ENCODE data around the gene AOAH.
A peak's percentile ranks its signal among the peaks of the same experiment; 100 is the strongest.
"Not testable (repeated sequence)": the region's sequence is repeated elsewhere in the genome, so short reads cannot be mapped to it uniquely, and the experiment has no call there.

AOAH gene

DNA sequence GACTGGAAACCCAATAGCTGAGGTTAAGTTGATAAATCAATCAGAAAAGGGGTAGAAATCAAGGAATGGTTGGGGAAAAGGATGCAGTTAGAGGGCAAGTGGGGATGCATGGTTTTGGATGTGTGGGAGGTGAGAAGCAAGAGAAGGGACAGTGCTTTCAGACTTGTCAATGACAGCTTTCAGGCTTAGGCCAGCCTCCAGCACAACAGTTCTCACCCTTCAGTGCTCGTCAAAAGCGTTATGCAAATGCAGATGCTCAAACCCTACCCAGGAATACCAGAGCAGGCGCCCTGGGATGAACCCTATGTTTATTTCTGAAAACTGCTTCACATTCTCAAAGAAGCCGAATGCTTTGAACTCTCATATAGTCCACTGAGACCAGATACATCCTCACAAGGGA lies 74.0 kb downstream of the AOAH start:
- Histone ChIP-seq H3K27me3 (replicated peaks in 2 of 5; ENCODE audit: control insufficient read depth in 4 of 5, insufficient read depth in 5 of 5, low read length in 4 of 5) (no peaks in the 10 kb centered on the region), H3K9me3 (ENCODE audit: control extremely low read depth in 1 of 5, control insufficient read depth in 4 of 5, insufficient read depth in 2 of 5, low read depth in 1 of 5, low read length in 4 of 5) (no peaks in the 10 kb centered on the region), H3K4me3 (ENCODE audit: control insufficient read depth in 1 of 7, extremely low read depth in 1 of 7, insufficient read depth in 4 of 7, low read depth in 2 of 7, low read length in 6 of 7) (no peak overlapping the region), H3K36me3 (ENCODE audit: control insufficient read depth in 4 of 4, insufficient read depth in 4 of 4, low read length in 3 of 4) (peaks cover 0 to 2% (median 0%) of the 10 kb centered on the region in 4 experiments), H3K4me1 (ENCODE audit: control extremely low read depth in 1 of 4, control insufficient read depth in 4 of 4, insufficient read depth in 4 of 4, low read length in 3 of 4) (peaks cover 0 to 6% (median 2%) of the 10 kb centered on the region in 4 experiments), H3K27ac (ENCODE audit: insufficient read depth in 1 of 2, low read depth in 1 of 2, low read length in 2 of 2, poor library complexity in 1 of 2, severe bottlenecking in 2 of 2) (no peak overlapping the region)
- 98% methylated on average over 4 of the region's 4 CpGs for WGBS (ENCODE audit: insufficient coverage)
- ChIA-PET POLR2A (no interaction called here), CTCF (no interaction called here)
- no peak for DNase-seq

DNA sequence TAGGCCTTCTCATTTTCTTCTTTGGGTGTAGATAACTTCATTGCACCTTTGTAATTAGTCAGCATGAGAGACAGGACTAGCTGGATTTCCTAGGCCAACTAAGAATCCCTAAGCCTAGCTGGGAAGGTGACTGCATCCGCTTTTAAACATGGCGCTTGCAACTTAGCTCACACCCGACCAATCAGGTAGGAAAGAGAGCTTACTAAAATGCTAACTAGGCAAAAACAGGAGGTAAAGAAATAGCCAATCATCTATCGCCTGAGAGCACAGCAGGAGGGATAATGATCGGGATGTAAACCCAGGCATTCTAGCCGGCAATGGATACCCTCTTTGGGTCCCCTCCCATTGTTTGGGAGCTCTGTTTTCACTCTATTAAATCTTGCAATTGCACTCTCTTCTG lies 75.0 kb downstream of the AOAH start:
- not testable (repeated sequence) for H3K27ac ChIP-seq (ENCODE audit: insufficient read depth in 1 of 2, low read depth in 1 of 2, low read length in 2 of 2, poor library complexity in 1 of 2, severe bottlenecking in 2 of 2); H3K36me3 ChIP-seq (ENCODE audit: control insufficient read depth in 4 of 4, insufficient read depth in 4 of 4, low read length in 3 of 4); DNase-seq; H3K4me1 ChIP-seq (ENCODE audit: control extremely low read depth in 1 of 4, control insufficient read depth in 4 of 4, insufficient read depth in 4 of 4, low read length in 3 of 4); H3K4me3 ChIP-seq (ENCODE audit: control insufficient read depth in 1 of 7, extremely low read depth in 1 of 7, insufficient read depth in 4 of 7, low read depth in 2 of 7, low read length in 6 of 7); H3K27me3 ChIP-seq (replicated peaks in 2 of 5; ENCODE audit: control insufficient read depth in 4 of 5, insufficient read depth in 5 of 5, low read length in 4 of 5); H3K9me3 ChIP-seq (ENCODE audit: control extremely low read depth in 1 of 5, control insufficient read depth in 4 of 5, insufficient read depth in 2 of 5, low read depth in 1 of 5, low read length in 4 of 5)
- POLR2A ChIA-PET: interaction anchor here (0.7 kb wide), 1 partner anchor 10 kb away, joined by 3 read pairs; no protein-coding TSS in a partner anchor
- CTCF ChIA-PET: interaction anchor here (1.8 kb wide), 1 partner anchor 11 kb away, joined by 7 read pairs; no protein-coding TSS in a partner anchor
- 96% methylated on average over 5 of the region's 6 CpGs for WGBS (ENCODE audit: insufficient coverage)

DNA sequence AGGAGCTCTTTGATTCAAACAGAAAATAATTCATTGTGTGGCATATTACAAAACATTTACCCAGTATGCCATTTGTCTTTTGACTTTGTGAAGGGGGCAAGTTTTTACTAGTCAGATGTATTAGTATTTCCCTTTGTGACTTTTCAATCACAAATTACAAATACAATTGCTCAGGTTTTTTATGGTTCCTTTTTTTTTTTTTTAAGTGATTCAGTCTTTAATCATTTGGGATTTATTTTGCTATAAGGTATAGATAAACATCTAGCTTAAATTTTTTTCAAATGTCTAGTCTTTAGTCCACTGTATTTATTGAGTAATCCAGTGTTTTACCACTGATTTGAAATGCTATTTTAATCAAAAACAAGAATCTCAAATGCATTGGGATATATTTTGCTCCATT lies 75.9 kb downstream of the AOAH start:
- no peaks in the 10 kb centered on the region for H3K27me3 ChIP-seq (replicated peaks in 2 of 5; ENCODE audit: control insufficient read depth in 4 of 5, insufficient read depth in 5 of 5, low read length in 4 of 5)
- CTCF ChIA-PET: interaction anchor here (1.2 to 1.8 kb wide), 2 partner anchors 10 to 16 kb away, joined by 4 to 7 read pairs; no protein-coding TSS in a partner anchor
- no peak overlapping the region for H3K27ac ChIP-seq (ENCODE audit: insufficient read depth in 1 of 2, low read depth in 1 of 2, low read length in 2 of 2, poor library complexity in 1 of 2, severe bottlenecking in 2 of 2)
- DNase-seq: no peak
- no peaks in the 10 kb centered on the region for H3K36me3 ChIP-seq (ENCODE audit: control insufficient read depth in 4 of 4, insufficient read depth in 4 of 4, low read length in 3 of 4)
- H3K4me3 ChIP-seq (ENCODE audit: control insufficient read depth in 1 of 7, extremely low read depth in 1 of 7, insufficient read depth in 4 of 7, low read depth in 2 of 7, low read length in 6 of 7): no peak overlapping the region
- no peaks in the 10 kb centered on the region for H3K9me3 ChIP-seq (ENCODE audit: control extremely low read depth in 1 of 5, control insufficient read depth in 4 of 5, insufficient read depth in 2 of 5, low read depth in 1 of 5, low read length in 4 of 5)
- POLR2A ChIA-PET: no interaction called here
- peaks cover 0 to 4% (median 0%) of the 10 kb centered on the region in 4 experiments for H3K4me1 ChIP-seq (ENCODE audit: control extremely low read depth in 1 of 4, control insufficient read depth in 4 of 4, insufficient read depth in 4 of 4, low read length in 3 of 4)

DNA sequence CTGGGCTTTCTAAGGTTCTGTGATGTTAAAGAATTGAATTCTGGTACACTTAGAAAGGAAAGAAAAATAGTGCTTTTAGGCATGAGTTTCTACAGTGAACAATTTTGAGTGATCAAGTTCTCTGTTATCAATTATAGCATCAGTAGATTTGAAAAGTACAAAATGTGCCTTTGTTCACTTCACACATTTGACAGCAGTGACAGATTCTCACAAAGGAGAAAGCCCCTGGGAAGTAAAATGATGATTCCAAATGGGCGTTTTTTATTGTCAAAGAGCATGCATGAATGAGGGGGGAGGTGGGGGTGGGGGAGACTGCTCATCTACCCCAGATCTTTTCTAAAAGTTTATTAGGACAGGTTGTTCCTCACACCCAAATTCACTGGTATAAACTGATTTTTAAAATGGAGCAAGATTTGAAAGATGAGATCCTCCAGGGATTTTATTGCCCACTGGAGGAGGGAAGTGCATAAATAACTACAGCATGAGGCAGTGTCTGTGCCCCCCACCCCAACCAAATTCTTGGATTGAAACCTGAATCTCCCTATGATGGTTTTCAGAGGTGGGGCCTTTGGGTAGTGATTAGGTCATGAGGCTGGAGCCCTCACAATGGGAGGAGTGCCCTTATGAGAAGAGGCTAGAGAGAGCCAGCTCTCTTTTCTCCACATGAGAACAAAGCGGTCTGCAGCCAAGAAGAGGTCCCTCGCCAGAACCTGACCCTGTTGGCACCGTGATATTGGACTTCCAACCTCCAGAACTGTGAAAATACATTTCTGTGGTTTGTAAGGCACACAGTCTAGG lies 79.5 kb downstream of the AOAH start:
- no peaks in the 10 kb centered on the region for H3K9me3 ChIP-seq (ENCODE audit: control extremely low read depth in 1 of 5, control insufficient read depth in 4 of 5, insufficient read depth in 2 of 5, low read depth in 1 of 5, low read length in 4 of 5)
- H3K36me3 ChIP-seq (ENCODE audit: control insufficient read depth in 4 of 4, insufficient read depth in 4 of 4, low read length in 3 of 4): no peaks in the 10 kb centered on the region
- POLR2A ChIA-PET: no interaction called here
- CTCF ChIA-PET: no interaction called here
- WGBS (ENCODE audit: insufficient coverage): 100% methylated on average over 3 of the region's 4 CpGs
- H3K4me3 ChIP-seq (ENCODE audit: control insufficient read depth in 1 of 7, extremely low read depth in 1 of 7, insufficient read depth in 4 of 7, low read depth in 2 of 7, low read length in 6 of 7): no peak overlapping the region
- H3K27me3 ChIP-seq (replicated peaks in 2 of 5; ENCODE audit: control insufficient read depth in 4 of 5, insufficient read depth in 5 of 5, low read length in 4 of 5): no peaks in the 10 kb centered on the region
- H3K27ac ChIP-seq (ENCODE audit: insufficient read depth in 1 of 2, low read depth in 1 of 2, low read length in 2 of 2, poor library complexity in 1 of 2, severe bottlenecking in 2 of 2): no peak overlapping the region
- H3K4me1 ChIP-seq (ENCODE audit: control extremely low read depth in 1 of 4, control insufficient read depth in 4 of 4, insufficient read depth in 4 of 4, low read length in 3 of 4): peaks cover 0 to 23% (median 15%) of the 10 kb centered on the region in 4 experiments
- no peak for DNase-seq

DNA sequence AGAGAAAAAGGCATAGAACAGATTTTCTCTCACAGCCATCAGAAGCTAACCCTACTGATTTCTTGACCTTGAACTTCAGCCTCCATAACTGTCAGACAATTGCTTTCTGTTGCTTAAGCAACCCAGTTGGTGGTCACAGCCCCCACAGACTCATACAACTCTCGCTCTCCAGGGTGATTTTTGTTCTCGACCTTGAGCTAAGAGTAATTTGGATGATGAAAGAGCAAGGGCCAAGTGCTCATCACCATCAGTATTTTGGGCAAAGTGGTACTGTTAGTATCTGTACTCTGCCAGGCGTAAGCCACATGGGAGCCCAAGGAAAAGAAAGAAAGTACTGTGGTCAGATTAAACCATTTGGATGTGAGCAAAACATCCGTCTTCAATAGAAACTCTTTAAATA lies 81.9 kb downstream of the AOAH start:
- Histone ChIP-seq H3K4me1 (ENCODE audit: control extremely low read depth in 1 of 4, control insufficient read depth in 4 of 4, insufficient read depth in 4 of 4, low read length in 3 of 4) (peaks cover 8 to 45% (median 32%) of the 10 kb centered on the region in 4 experiments), H3K9me3 (ENCODE audit: control extremely low read depth in 1 of 5, control insufficient read depth in 4 of 5, insufficient read depth in 2 of 5, low read depth in 1 of 5, low read length in 4 of 5) (no peaks in the 10 kb centered on the region), H3K27me3 (replicated peaks in 2 of 5; ENCODE audit: control insufficient read depth in 4 of 5, insufficient read depth in 5 of 5, low read length in 4 of 5) (no peaks in the 10 kb centered on the region), H3K4me3 (ENCODE audit: control insufficient read depth in 1 of 7, extremely low read depth in 1 of 7, insufficient read depth in 4 of 7, low read depth in 2 of 7, low read length in 6 of 7) (no peak overlapping the region), H3K36me3 (ENCODE audit: control insufficient read depth in 4 of 4, insufficient read depth in 4 of 4, low read length in 3 of 4) (no peaks in the 10 kb centered on the region), H3K27ac (ENCODE audit: insufficient read depth in 1 of 2, low read depth in 1 of 2, low read length in 2 of 2, poor library complexity in 1 of 2, severe bottlenecking in 2 of 2) (no peak overlapping the region)
- WGBS (ENCODE audit: insufficient coverage): 70% methylated on average over 2 of the region's 4 CpGs
- POLR2A ChIA-PET: no interaction called here
- CTCF ChIA-PET: interaction anchor here (1.1 to 1.2 kb wide), 2 partner anchors 9 to 23 kb away, joined by 3 to 5 read pairs; no protein-coding TSS in a partner anchor
- peak in 1 of 3 donors; percentile 9 for DNase-seq

DNA sequence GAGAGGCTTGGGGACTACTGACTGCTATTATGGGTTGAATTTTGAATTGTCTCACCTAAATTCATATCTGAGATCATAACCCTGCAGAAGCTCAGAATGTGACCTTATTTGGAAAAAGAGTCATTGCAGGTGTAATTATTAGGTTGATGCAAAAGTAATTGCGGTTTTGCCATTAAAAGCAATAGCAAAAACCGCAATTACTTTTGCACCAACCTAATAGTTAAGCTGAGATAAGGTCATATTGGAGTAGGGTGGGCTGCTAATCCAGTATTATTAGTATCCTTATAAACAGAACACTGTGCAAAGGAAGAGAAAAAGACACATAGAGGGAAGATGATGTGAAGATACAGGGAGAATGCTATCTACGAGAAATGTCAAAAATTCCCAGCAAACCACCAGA lies 82.3 kb downstream of the AOAH start:
- Histone ChIP-seq H3K9me3 (ENCODE audit: control extremely low read depth in 1 of 5, control insufficient read depth in 4 of 5, insufficient read depth in 2 of 5, low read depth in 1 of 5, low read length in 4 of 5) (no peaks in the 10 kb centered on the region), H3K4me3 (ENCODE audit: control insufficient read depth in 1 of 7, extremely low read depth in 1 of 7, insufficient read depth in 4 of 7, low read depth in 2 of 7, low read length in 6 of 7) (no peak overlapping the region), H3K27me3 (replicated peaks in 2 of 5; ENCODE audit: control insufficient read depth in 4 of 5, insufficient read depth in 5 of 5, low read length in 4 of 5) (no peaks in the 10 kb centered on the region), H3K27ac (ENCODE audit: insufficient read depth in 1 of 2, low read depth in 1 of 2, low read length in 2 of 2, poor library complexity in 1 of 2, severe bottlenecking in 2 of 2) (no peak overlapping the region), H3K36me3 (ENCODE audit: control insufficient read depth in 4 of 4, insufficient read depth in 4 of 4, low read length in 3 of 4) (no peaks in the 10 kb centered on the region), H3K4me1 (ENCODE audit: control extremely low read depth in 1 of 4, control insufficient read depth in 4 of 4, insufficient read depth in 4 of 4, low read length in 3 of 4) (peaks cover 8 to 49% (median 36%) of the 10 kb centered on the region in 4 experiments)
- CTCF ChIA-PET: interaction anchor here (1.1 to 2.9 kb wide), 3 partner anchors 9 to 152 kb away, joined by 3 to 7 read pairs (median 5); no protein-coding TSS in a partner anchor
- POLR2A ChIA-PET: no interaction called here
- DNase-seq: no peak
- 89% methylated on average over 1 of the region's 3 CpGs for WGBS (ENCODE audit: insufficient coverage)

DNA sequence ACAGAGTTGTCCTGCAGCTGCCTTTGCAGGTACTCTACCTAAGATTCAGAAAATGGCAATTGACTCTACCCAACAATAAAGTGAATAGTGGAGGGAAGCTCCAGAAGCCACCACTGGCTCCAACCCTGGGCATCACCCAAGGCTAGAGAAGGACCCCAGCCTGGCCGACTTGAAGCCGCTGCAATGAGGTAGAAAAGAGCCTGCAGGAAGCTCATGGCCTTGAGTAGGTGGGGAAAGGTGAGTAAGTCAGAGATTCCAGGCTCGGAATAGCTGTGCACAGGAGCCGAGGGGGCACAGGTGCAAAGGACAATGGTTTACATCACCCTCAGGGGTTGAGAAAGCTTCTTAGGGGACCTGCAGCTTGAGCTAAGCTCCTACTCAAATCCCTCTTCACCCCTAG lies 83.6 kb downstream of the AOAH start:
- POLR2A ChIA-PET: no interaction called here
- Histone ChIP-seq H3K4me1 (ENCODE audit: control extremely low read depth in 1 of 4, control insufficient read depth in 4 of 4, insufficient read depth in 4 of 4, low read length in 3 of 4) (peaks cover 8 to 53% (median 37%) of the 10 kb centered on the region in 4 experiments), H3K27ac (ENCODE audit: insufficient read depth in 1 of 2, low read depth in 1 of 2, low read length in 2 of 2, poor library complexity in 1 of 2, severe bottlenecking in 2 of 2) (no peak overlapping the region), H3K4me3 (ENCODE audit: control insufficient read depth in 1 of 7, extremely low read depth in 1 of 7, insufficient read depth in 4 of 7, low read depth in 2 of 7, low read length in 6 of 7) (peak overlapping the region in 1 of 7 experiments; percentile 22), H3K9me3 (ENCODE audit: control extremely low read depth in 1 of 5, control insufficient read depth in 4 of 5, insufficient read depth in 2 of 5, low read depth in 1 of 5, low read length in 4 of 5) (no peaks in the 10 kb centered on the region), H3K36me3 (ENCODE audit: control insufficient read depth in 4 of 4, insufficient read depth in 4 of 4, low read length in 3 of 4) (no peaks in the 10 kb centered on the region), H3K27me3 (replicated peaks in 2 of 5; ENCODE audit: control insufficient read depth in 4 of 5, insufficient read depth in 5 of 5, low read length in 4 of 5) (no peaks in the 10 kb centered on the region)
- CTCF ChIA-PET: interaction anchor here (0.8 to 2.9 kb wide), 3 partner anchors 17 to 151 kb away, joined by 3 to 7 read pairs (median 3); no protein-coding TSS in a partner anchor
- 100% methylated on average over 2 of the region's 4 CpGs for WGBS (ENCODE audit: insufficient coverage)
- no peak for DNase-seq
